Endothelial cell of umbilical vein (primary cell): Measurements from ENCODE around the gene AKR7A3. TPM values are rescaled to one million over a fixed set of nuclear protein-coding genes. Genes with fewer than 3 reads are reported as not detected.

ENCODE experiments used
- BruUV-seq: library from RNA; stranded (reverse); fragments of 400-500 nt; replicated peaks from 2 replicates; lab custom pipeline; 2021; lab: Mats Ljungman, UMichigan
- CTCF ChIA-PET: fragments of 300-600, 350-600 bp; sonication (Branson Sonifier 250); formaldehyde crosslinking; loops from one replicate; lab custom pipeline; 2021; ENCODE audit warnings: antibody characterized with exemption, inconsistent platforms; lab: Charles Lee
- POLR2A ChIA-PET: fragments of 300-600, 350-600 bp; sonication (Branson Sonifier 250); formaldehyde crosslinking; loops from one replicate; lab custom pipeline; 2021; ENCODE audit warnings: antibody characterized with exemption, inconsistent platforms; lab: Charles Lee
- DNase-seq: peaks from one replicate; pipeline ENCODE4 v3.0.0-alpha.2; 2011; ENCODE audit warnings: low read depth, low spot score
- FAIRE-seq: peaks from 2 replicates; lab custom pipeline; 2011; peaks lifted over from hg19 to GRCh38; lab: Jason Lieb, UNC
- H2AFZ ChIP-seq: 2 replicates; pipeline ENCODE4 v1.6.0; 2012; ENCODE audit warnings: low read depth, low read length, control low read depth, inconsistent platforms
- H3K27ac ChIP-seq: 2 replicates; pipeline ENCODE4 v1.5.1; 2011; ENCODE audit warnings: low read depth, mild to moderate bottlenecking, control low read depth, low read length, moderate library complexity; ENCODE audit not compliant: insufficient read depth
- H3K27me3 ChIP-seq, 2 experiments: 2 replicates each; pipeline versions ENCODE4 v1.6.0 to v1.6.1; 2011; ENCODE audit warnings: low read length in 2 of 2, mixed read lengths in 1 of 2; ENCODE audit not compliant: control insufficient read depth in 2 of 2, insufficient read depth in 2 of 2
- H3K36me3 ChIP-seq, 2 experiments: 2 replicates in 1 of 2; 3 replicates in 1 of 2; pipeline ENCODE4 v1.5.1; 2011; ENCODE audit warnings: low read length in 2 of 2, mild to moderate bottlenecking in 1 of 2, moderate library complexity in 1 of 2; ENCODE audit not compliant: control insufficient read depth in 2 of 2, insufficient read depth in 2 of 2; ENCODE audit errors: extremely low read depth in 1 of 2
- H3K4me1 ChIP-seq: 3 replicates; pipeline ENCODE4 v1.5.1; 2011; ENCODE audit warnings: mild to moderate bottlenecking, low read length; ENCODE audit not compliant: control insufficient read depth, insufficient read depth; ENCODE audit errors: extremely low read depth
- H3K4me2 ChIP-seq: 2 replicates; pipeline ENCODE4 v1.6.1; 2011; ENCODE audit warnings: low read length, control low read depth, mixed read lengths; ENCODE audit not compliant: insufficient read depth
- H3K4me3 ChIP-seq, 3 experiments: fragments of 200-600 bp in 1 of 3; sonication (generic), shearing (Covaris generic) in 1 of 3; replicated peaks in 1 of 3; 2 replicates each; pipeline ENCODE4 v1.5.1; 2011 to 2016; ENCODE audit warnings: control low read depth in 3 of 3, low read length in 3 of 3, mild to moderate bottlenecking in 2 of 3, inconsistent platforms in 1 of 3, low read depth in 1 of 3, moderate library complexity in 1 of 3; ENCODE audit not compliant: insufficient read depth in 1 of 3
- H3K79me2 ChIP-seq: 2 replicates; pipeline ENCODE4 v1.6.0; 2012; ENCODE audit warnings: low read length, inconsistent platforms; ENCODE audit not compliant: control insufficient read depth, insufficient read depth
- H3K9ac ChIP-seq: replicated peaks from 2 replicates; pipeline ENCODE3; 2011; ENCODE audit warnings: low read length, control low read depth; ENCODE audit not compliant: insufficient read depth; ENCODE audit errors: extremely low read depth
- H3K9me1 ChIP-seq: replicated peaks from 3 replicates; pipeline ENCODE4 v1.6.0; 2011; ENCODE audit warnings: mild to moderate bottlenecking, low read length; ENCODE audit not compliant: control insufficient read depth, insufficient read depth; ENCODE audit errors: extremely low read depth
- H3K9me3 ChIP-seq: replicated peaks from 2 replicates; pipeline ENCODE4 v1.5.1; 2012; ENCODE audit warnings: low read length, inconsistent platforms; ENCODE audit not compliant: control insufficient read depth, insufficient read depth
- H4K20me1 ChIP-seq: replicated peaks from 2 replicates; pipeline ENCODE3; 2011; ENCODE audit warnings: mild to moderate bottlenecking, low read length; ENCODE audit not compliant: control insufficient read depth, insufficient read depth; ENCODE audit errors: extremely low read depth
- CTCF ChIP-seq, 2 donors: IDR thresholded peaks; 1 replicate in 1 of 2; 2 replicates in 1 of 2; pipeline ENCODE4 v1.5.1; 2011; ENCODE audit warnings: low read length in 2 of 2, mild to moderate bottlenecking in 2 of 2, moderate library complexity in 2 of 2, control low read depth in 1 of 2, inconsistent platforms in 1 of 2, low read depth in 1 of 2; ENCODE audit not compliant: insufficient read depth in 1 of 2; ENCODE audit errors: extremely low read depth in 1 of 2
- EZH2 ChIP-seq: IDR thresholded peaks from 2 replicates; pipeline ENCODE4 v1.6.1; 2012; ENCODE audit warnings: borderline replicate concordance, low read depth, mild to moderate bottlenecking, moderate library complexity, low read length, inconsistent platforms; ENCODE audit not compliant: severe bottlenecking
- FOS ChIP-seq: IDR thresholded peaks from 2 replicates; pipeline ENCODE4 v1.6.1; 2011; ENCODE audit warnings: mild to moderate bottlenecking, low read length, moderate library complexity, borderline replicate concordance; ENCODE audit not compliant: insufficient read depth
- GATA2 ChIP-seq: IDR thresholded peaks from 2 replicates; pipeline ENCODE4 v1.7.0; 2011; ENCODE audit warnings: low read depth, mild to moderate bottlenecking, moderate library complexity, mixed read lengths, low read length; ENCODE audit not compliant: insufficient read length, insufficient read depth
- JUN ChIP-seq: IDR thresholded peaks from 2 replicates; pipeline ENCODE4 v1.6.1; 2011; ENCODE audit warnings: borderline replicate concordance, low read depth; ENCODE audit not compliant: insufficient read length, insufficient read depth
- MAX ChIP-seq: IDR thresholded peaks from 2 replicates; pipeline ENCODE4 v1.6.1; 2011; ENCODE audit not compliant: insufficient read depth, insufficient read length
- MYC ChIP-seq: IDR thresholded peaks from one replicate; pipeline ENCODE4 v1.6.1; 2011; ENCODE audit warnings: mild to moderate bottlenecking, low read depth, low read length
- POLR2A ChIP-seq: IDR thresholded peaks from 2 replicates; pipeline ENCODE4 v1.6.1; 2012; ENCODE audit warnings: low read depth, mild to moderate bottlenecking, control low read depth, low read length
- POLR2AphosphoS5 ChIP-seq: IDR thresholded peaks from 2 replicates; pipeline ENCODE4 v1.6.1; 2012; ENCODE audit warnings: low read depth, mild to moderate bottlenecking, control low read depth, low read length, moderate library complexity; ENCODE audit not compliant: insufficient read depth
- dilution Hi-C: fragments of 300-500 bp; cut with MboI; formaldehyde crosslinking; loops from one replicate; pipeline ENCODE4 v1.15.0; 2019; ENCODE audit warnings: low sequenced_read_pairs; ENCODE audit not compliant: extremely low pct_ligation_motif_present
- intact Hi-C: fragments of 100-400 bp; cut with micrococcal nuclease; formaldehyde crosslinking; loops from one replicate; pipeline ENCODE4 v1.10.0; 2022
- polyA plus RNA-seq, 4 experiments: library from polyadenylated mRNA; depleted of rRNA in 3 of 4; stranded (reverse) in 3 of 4; unstranded in 1 of 4; fragments of >200 nt; gene quantifications; 2 replicates each; pipeline versions ENCODE4 v1.2.1 to v1.2.3, GENCODE V29; 2011 to 2012; ENCODE audit warnings: missing spikeins in 1 of 4
- total RNA-seq: library from RNA; stranded (reverse); gene quantifications from 2 replicates; pipeline ENCODE4 v1.2.3, GENCODE V29; 2021

Gene AKR7A3
- total and polyA plus RNA-seq, 2 donors (not counting 3 experiments of a cell fraction or from before 2014, with no cell fraction given): 0.49 to 0.50 TPM

GRCh38 chr1:19310061-19310460 is 21.5 kb upstream of the AKR7A3 start:
- Histone ChIP-seq H3K4me2 (no peak overlapping the region), H4K20me1 (no peaks in the 10 kb centered on the region), H3K27ac (no peak overlapping the region), H3K4me1 (peaks cover 14% of the 10 kb centered on the region), H3K9me1 (no peaks in the 10 kb centered on the region), H3K4me3 (no peak overlapping the region), H2AFZ (no peak overlapping the region), H3K79me2 (peaks cover 12% of the 10 kb centered on the region), H3K27me3 (no peaks in the 10 kb centered on the region), H3K9ac (no peak overlapping the region), H3K36me3 (peaks cover 4 to 14% of the 10 kb centered on the region in 2 experiments), H3K9me3 (no peaks in the 10 kb centered on the region)
- BruUV-seq: no TSS peak
- intact Hi-C loops (loop anchor here (5.0 kb wide), 1 partner anchor 1177 kb away; the partner anchor contains the start of gene CAMK2N1), dilution Hi-C loops (no loop called here)
- no peak for FAIRE-seq
- ChIA-PET CTCF (interaction anchor here (0.7 kb wide), 1 partner anchor 344 kb away, joined by 3 read pairs; no protein-coding TSS in a partner anchor), POLR2A (no interaction called here)
- no peak for DNase-seq
- TF ChIP-seq GATA2 (no peak), JUN (no peak), MAX (no peak), FOS (no peak), EZH2 (no peak), POLR2A (no peak), MYC (no peak), CTCF (IDR thresholded peaks at IDR 0.05; ENCODE audit: extremely low read depth in 1 of 2, insufficient read depth in 1 of 2, low read depth in 1 of 2, low read length in 2 of 2) (no peak), POLR2AphosphoS5 (no peak)
